NCI-H128 (cell line): ENCODE measurements around the gene CCDC27.
"Not testable (repeated sequence)": the region's sequence is repeated elsewhere in the genome, so short reads cannot be mapped to it uniquely, and the experiment has no call there.

ENCODE experiments used
- DNase-seq: peaks from one replicate; lab custom pipeline; 2025; ENCODE audit not compliant: unreplicated experiment; lab: John Stamatoyannopoulos, UW

The CCDC27 gene

GRCh38 chr1:3788756-3789420 lies 36.6 kb downstream of the CCDC27 start:
- DNase-seq, result no peak

GRCh38 chr1:3789421-3790300 lies 37.4 kb downstream of the CCDC27 start:
- DNase-seq, result no peak

- DNase-seq, result no peak
Measured at GRCh38 chr1:3790500-3790923, 38.3 kb downstream of the CCDC27 start.

GRCh38 chr1:3790952-3791351 lies 38.7 kb downstream of the CCDC27 start:
- DNase-seq, result no peak

- no peak for DNase-seq
Measured at GRCh38 chr1:3795453-3796214, 43.4 kb downstream of the CCDC27 start.

GRCh38 chr1:3796215-3797061 lies 44.2 kb downstream of the CCDC27 start, which contains the start of gene LRRC47:
TSS of gene LRRC47 (minus strand) at chr1:3796498. CDS start at chr1:3796476, 22 bp downstream.
- peak; percentile 90 for DNase-seq

- no peak for DNase-seq
Measured at GRCh38 chr1:3799976-3800685, 47.9 kb downstream of the CCDC27 start.

GRCh38 chr1:3800795-3801194 lies 48.5 kb downstream of the CCDC27 start:
- DNase-seq, result not testable (repeated sequence)

GRCh38 chr1:3803905-3804626 lies 51.8 kb downstream of the CCDC27 start:
- DNase-seq, result no peak

- not testable (repeated sequence) for DNase-seq
Measured at GRCh38 chr1:3804627-3804944, 52.3 kb downstream of the CCDC27 start.

- DNase-seq, result no peak
Measured at GRCh38 chr1:3805038-3805437, 52.8 kb downstream of the CCDC27 start.

GRCh38 chr1:3807769-3808168 lies 55.5 kb downstream of the CCDC27 start:
- DNase-seq, result no peak

GRCh38 chr1:3809680-3810079 lies 57.4 kb downstream of the CCDC27 start:
- no peak for DNase-seq

- DNase-seq, result not testable (repeated sequence)
Measured at GRCh38 chr1:3810149-3810761, 58.0 kb downstream of the CCDC27 start.

- DNase-seq, result no peak
Measured at GRCh38 chr1:3811595-3811911, 59.3 kb downstream of the CCDC27 start.

GRCh38 chr1:3814065-3814464 lies 61.8 kb downstream of the CCDC27 start:
- DNase-seq, result no peak

GRCh38 chr1:3814771-3815561 lies 62.7 kb downstream of the CCDC27 start:
- DNase-seq, result no peak
